Panc1 (cell line): ENCODE data around the gene SLC6A2.

Experiments used
- POLR2AphosphoS5 ChIP-seq: IDR thresholded peaks from 2 replicates; pipeline ENCODE4 v1.6.1; 2012; ENCODE audit warnings: mild to moderate bottlenecking, low read depth, low read length, moderate library complexity
- REST ChIP-seq, 2 experiments: IDR thresholded peaks; 2 replicates each; pipeline ENCODE4 v1.6.1; 2011 to 2012; ENCODE audit warnings: low read depth in 2 of 2, control low read depth in 1 of 2, low read length in 1 of 2, mild to moderate bottlenecking in 1 of 2, moderate library complexity in 1 of 2; ENCODE audit not compliant: insufficient read depth in 1 of 2
- TF ChIP-seq, protein P1 (sequence below): fragments of 450-650 bp; IDR thresholded peaks from 2 replicates; pipeline ENCODE4 v1.5.1; 2017; ENCODE audit warnings: mild to moderate bottlenecking

DNA sequence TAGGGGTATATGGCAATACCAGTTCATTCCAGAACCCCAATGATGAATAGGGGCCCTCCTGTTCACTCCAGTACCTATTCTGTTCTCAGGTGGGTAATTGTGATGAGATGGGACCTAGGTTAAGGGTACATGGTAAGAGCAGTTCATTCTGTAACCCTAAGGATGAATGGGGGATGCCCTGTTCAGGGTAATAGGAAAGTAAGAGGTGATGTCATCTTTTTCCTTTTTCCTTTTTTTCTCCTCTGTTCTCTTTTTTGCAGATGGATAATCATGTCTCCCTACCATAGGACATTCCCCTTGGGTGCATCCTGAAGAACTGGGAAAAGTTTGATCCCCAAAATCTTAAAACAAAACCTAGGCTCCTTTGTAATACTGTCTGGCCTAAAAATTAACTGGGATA is 25.0 kb upstream of the SLC6A2 start:
- TF ChIP-seq, protein P1, sequence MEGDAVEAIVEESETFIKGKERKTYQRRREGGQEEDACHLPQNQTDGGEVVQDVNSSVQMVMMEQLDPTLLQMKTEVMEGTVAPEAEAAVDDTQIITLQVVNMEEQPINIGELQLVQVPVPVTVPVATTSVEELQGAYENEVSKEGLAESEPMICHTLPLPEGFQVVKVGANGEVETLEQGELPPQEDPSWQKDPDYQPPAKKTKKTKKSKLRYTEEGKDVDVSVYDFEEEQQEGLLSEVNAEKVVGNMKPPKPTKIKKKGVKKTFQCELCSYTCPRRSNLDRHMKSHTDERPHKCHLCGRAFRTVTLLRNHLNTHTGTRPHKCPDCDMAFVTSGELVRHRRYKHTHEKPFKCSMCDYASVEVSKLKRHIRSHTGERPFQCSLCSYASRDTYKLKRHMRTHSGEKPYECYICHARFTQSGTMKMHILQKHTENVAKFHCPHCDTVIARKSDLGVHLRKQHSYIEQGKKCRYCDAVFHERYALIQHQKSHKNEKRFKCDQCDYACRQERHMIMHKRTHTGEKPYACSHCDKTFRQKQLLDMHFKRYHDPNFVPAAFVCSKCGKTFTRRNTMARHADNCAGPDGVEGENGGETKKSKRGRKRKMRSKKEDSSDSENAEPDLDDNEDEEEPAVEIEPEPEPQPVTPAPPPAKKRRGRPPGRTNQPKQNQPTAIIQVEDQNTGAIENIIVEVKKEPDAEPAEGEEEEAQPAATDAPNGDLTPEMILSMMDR = no peak
- no peak for TF ChIP-seq POLR2AphosphoS5
- TF ChIP-seq REST (IDR thresholded peaks at IDR 0.05; ENCODE audit: insufficient read depth in 1 of 2, low read depth in 2 of 2, low read length in 1 of 2) = no peak
